SK-N-SH (cell line): ENCODE results near the gene RAD51B. TPM values are rescaled to one million over a fixed set of nuclear protein-coding genes. Genes with fewer than 3 reads are reported as not detected.

ENCODE experiments used
- CTCF ChIA-PET: fragments of 300-600, 350-600 bp; formaldehyde crosslinking; extraction: SDS; loops from one replicate; lab custom pipeline; 2021; lab: Yijun Ruan, JAX
- POLR2A ChIA-PET: fragments of 350-600 bp; sonication (Branson Sonifier 250); formaldehyde crosslinking; extraction: SDS; loops from one replicate; lab custom pipeline; 2020; ENCODE audit warnings: antibody characterized with exemption, inconsistent platforms; lab: Yijun Ruan, JAX
- DNase-seq: peaks from one replicate; pipeline ENCODE4 v3.0.0; 2012
- H2AFZ ChIP-seq: fragments of 200-600 bp; sonication (generic); 2 replicates; pipeline ENCODE4 v1.8.1; 2016; ENCODE audit warnings: antibody characterized with exemption, mild to moderate bottlenecking, low read depth
- H3F3A ChIP-seq: fragments of 200-600 bp; sonication (generic); replicated peaks from 2 replicates; pipeline ENCODE3; 2016; ENCODE audit warnings: antibody characterized with exemption, mild to moderate bottlenecking; ENCODE audit not compliant: insufficient read depth
- H3K27ac ChIP-seq, 2 experiments: fragments of 200-500 bp in 1 of 2; fragments of 200-600 bp in 1 of 2; sonication (Bioruptor generic) in 1 of 2; sonication (generic), shearing (Covaris generic) in 1 of 2; 2 replicates each; pipeline versions ENCODE4 v1.5.1 to v1.6.1; 2014 to 2016; ENCODE audit warnings: low read depth in 2 of 2, inconsistent platforms in 1 of 2, low read length in 1 of 2, mild to moderate bottlenecking in 1 of 2, mixed read lengths in 1 of 2
- H3K27me3 ChIP-seq: fragments of 200-600 bp; sonication (generic), shearing (Covaris generic); 2 replicates; pipeline ENCODE4 v1.6.1; 2016; ENCODE audit warnings: mixed run types; ENCODE audit not compliant: insufficient read depth
- H3K36me3 ChIP-seq, 2 experiments: fragments of 200-500 bp in 1 of 2; fragments of 200-600 bp in 1 of 2; sonication (Bioruptor generic) in 1 of 2; sonication (generic) in 1 of 2; replicated peaks in 1 of 2; 2 replicates each; pipeline versions ENCODE3 to v1.5.1; 2014 to 2016; ENCODE audit warnings: low read length in 1 of 2, mild to moderate bottlenecking in 1 of 2; ENCODE audit not compliant: insufficient read depth in 2 of 2, control insufficient read depth in 1 of 2
- H3K4me1 ChIP-seq, 2 experiments: fragments of 200-500 bp in 1 of 2; fragments of 200-600 bp in 1 of 2; sonication (Bioruptor generic) in 1 of 2; sonication (generic), shearing (Covaris generic) in 1 of 2; 2 replicates each; pipeline versions ENCODE4 v1.5.1 to v1.6.1; 2014 to 2016; ENCODE audit warnings: low read depth in 1 of 2, low read length in 1 of 2, mixed run types in 1 of 2; ENCODE audit not compliant: insufficient read depth in 2 of 2, control insufficient read depth in 1 of 2
- H3K4me2 ChIP-seq: fragments of 200-600 bp; sonication (generic), shearing (Covaris generic); 2 replicates; pipeline ENCODE4 v1.6.1; 2017; ENCODE audit warnings: mixed run types
- H3K4me3 ChIP-seq, 2 experiments: fragments of 200-500 bp in 1 of 2; fragments of 200-600 bp in 1 of 2; sonication (Bioruptor generic) in 1 of 2; sonication (generic), shearing (Covaris generic) in 1 of 2; 2 replicates each; pipeline versions ENCODE4 v1.5.1 to v1.8.1; 2014 to 2016; ENCODE audit warnings: low read depth in 2 of 2, inconsistent platforms in 1 of 2, low read length in 1 of 2, mild to moderate bottlenecking in 1 of 2, mixed read lengths in 1 of 2, moderate library complexity in 1 of 2
- H3K79me2 ChIP-seq: fragments of 200-600 bp; sonication (generic); 2 replicates; pipeline ENCODE4 v1.8.1; 2017; ENCODE audit warnings: mild to moderate bottlenecking; ENCODE audit not compliant: insufficient read depth
- H3K9ac ChIP-seq: fragments of 200-600 bp; sonication (generic); 2 replicates; pipeline ENCODE4 v1.6.1; 2017; ENCODE audit warnings: mixed run types
- H3K9me2 ChIP-seq: fragments of 200-600 bp; sonication (generic); 2 replicates; pipeline ENCODE4 v1.6.1; 2017; ENCODE audit warnings: mixed run types
- H3K9me3 ChIP-seq: fragments of 200-600 bp; sonication (generic); 2 replicates; pipeline ENCODE4 v1.6.1; 2017; ENCODE audit warnings: mixed run types, mild to moderate bottlenecking, moderate library complexity
- H4K20me1 ChIP-seq: fragments of 200-600 bp; sonication (generic); 2 replicates; pipeline ENCODE4 v1.6.1; 2017; ENCODE audit warnings: mild to moderate bottlenecking, mixed run types; ENCODE audit not compliant: insufficient read depth
- FOSL2 ChIP-seq: IDR thresholded peaks from 2 replicates; pipeline ENCODE4 v1.4.0; 2012; ENCODE audit warnings: low read depth, mild to moderate bottlenecking, moderate library complexity, borderline replicate concordance
- FOXJ3 ChIP-seq: sonication (generic); formaldehyde crosslinking; IDR thresholded peaks from 2 replicates; pipeline ENCODE4 v1.5.1; 2020; ENCODE audit warnings: mild to moderate bottlenecking, missing genetic modification reagents
- RFX5 ChIP-seq: IDR thresholded peaks from 2 replicates; pipeline ENCODE4 v1.6.1; 2012; ENCODE audit warnings: mild to moderate bottlenecking, improper control_type of control experiment, low read length
- TCF12 ChIP-seq: IDR thresholded peaks from 2 replicates; pipeline ENCODE4 v1.4.0; 2012
- TEAD4 ChIP-seq: IDR thresholded peaks from 2 replicates; pipeline ENCODE4 v1.4.0; 2012; ENCODE audit warnings: mild to moderate bottlenecking, borderline replicate concordance; ENCODE audit not compliant: insufficient read depth
- YY1 ChIP-seq: IDR thresholded peaks from 2 replicates; pipeline ENCODE4 v1.4.0; 2012; ENCODE audit warnings: low read depth, mild to moderate bottlenecking
- WGBS: methylation state at CpG from one replicate; pipeline ENCODE4 v1.1.6; 2017; ENCODE audit warnings: low lambda C conversion rate; 5-methylcytosine and 5-hydroxymethylcytosine counted together
- polyA plus RNA-seq, 3 experiments: library from polyadenylated mRNA; depleted of rRNA; stranded (reverse); fragments of >200 nt; gene quantifications; 2 replicates each; pipeline ENCODE4 v1.2.3, GENCODE V29; 2012
- TF ChIP-seq, protein P1 (sequence below): IDR thresholded peaks from 2 replicates; pipeline ENCODE4 v1.4.0; 2012; ENCODE audit warnings: low read depth, borderline replicate concordance
- TF ChIP-seq, protein P2 (sequence below): IDR thresholded peaks from 2 replicates; pipeline ENCODE4 v1.4.0; 2012; ENCODE audit warnings: low read depth

RAD51B gene
- polyA plus RNA-seq, 1 of the 3 experiments (the other 2 are of a cell fraction), result 6.0 TPM

DNA sequence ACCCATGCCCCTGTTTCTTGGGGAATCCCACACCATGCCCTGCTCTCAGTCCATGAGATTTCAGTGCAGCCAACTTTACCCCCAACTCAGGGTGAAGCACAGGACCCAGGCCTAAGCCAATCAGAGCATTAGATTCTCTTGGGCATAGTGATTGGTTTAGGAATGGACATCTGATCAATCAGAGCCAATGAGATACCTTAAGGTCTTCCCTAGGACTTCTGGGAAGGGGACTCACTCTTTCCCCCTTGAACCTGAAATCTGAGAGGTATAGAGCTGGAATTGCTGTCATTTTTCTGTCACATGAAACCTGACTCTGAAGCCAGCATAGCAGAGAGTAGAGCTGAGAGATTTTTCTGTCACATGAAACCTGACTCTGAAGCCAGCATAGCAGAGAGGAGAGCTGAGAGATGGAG is 846.2 kb downstream of the RAD51B start:
- Histone ChIP-seq H2AFZ (peak overlapping the region; percentile 34; the same call in 1 of the 2 replicates), H3K9me2 (no peaks in the 10 kb centered on the region), H3K36me3 (no peaks in the 10 kb centered on the region), H3K27ac (peak overlapping the region; percentile 79 to 84; a peak in 3 of 4 replicates), H3K4me3 (no peak overlapping the region), H4K20me1 (no peaks in the 10 kb centered on the region), H3K4me2 (peak overlapping the region; percentile 39; the same call in 1 of the 2 replicates), H3K27me3 (no peaks in the 10 kb centered on the region), H3F3A (peaks cover 18% of the 10 kb centered on the region), H3K9me3 (no peaks in the 10 kb centered on the region), H3K79me2 (no peaks in the 10 kb centered on the region), H3K9ac (no peak overlapping the region), H3K4me1 (peaks cover 5 to 19% of the 10 kb centered on the region in 2 experiments)
- ChIA-PET CTCF (interaction anchor here (1.1 to 1.3 kb wide), 2 partner anchors 10 to 131 kb away, joined by 3 to 4 read pairs; no protein-coding TSS in a partner anchor), POLR2A (interaction anchor here (0.6 kb wide), 1 partner anchor 33 kb away, joined by 4 read pairs; no protein-coding TSS in a partner anchor)
- TF ChIP-seq, protein P1, sequence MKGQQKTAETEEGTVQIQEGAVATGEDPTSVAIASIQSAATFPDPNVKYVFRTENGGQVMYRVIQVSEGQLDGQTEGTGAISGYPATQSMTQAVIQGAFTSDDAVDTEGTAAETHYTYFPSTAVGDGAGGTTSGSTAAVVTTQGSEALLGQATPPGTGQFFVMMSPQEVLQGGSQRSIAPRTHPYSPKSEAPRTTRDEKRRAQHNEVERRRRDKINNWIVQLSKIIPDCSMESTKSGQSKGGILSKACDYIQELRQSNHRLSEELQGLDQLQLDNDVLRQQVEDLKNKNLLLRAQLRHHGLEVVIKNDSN, result peak; percentile 52; the same call in 1 of the 2 replicates
- TF ChIP-seq YY1, result no peak
- no peak for DNase-seq

DNA sequence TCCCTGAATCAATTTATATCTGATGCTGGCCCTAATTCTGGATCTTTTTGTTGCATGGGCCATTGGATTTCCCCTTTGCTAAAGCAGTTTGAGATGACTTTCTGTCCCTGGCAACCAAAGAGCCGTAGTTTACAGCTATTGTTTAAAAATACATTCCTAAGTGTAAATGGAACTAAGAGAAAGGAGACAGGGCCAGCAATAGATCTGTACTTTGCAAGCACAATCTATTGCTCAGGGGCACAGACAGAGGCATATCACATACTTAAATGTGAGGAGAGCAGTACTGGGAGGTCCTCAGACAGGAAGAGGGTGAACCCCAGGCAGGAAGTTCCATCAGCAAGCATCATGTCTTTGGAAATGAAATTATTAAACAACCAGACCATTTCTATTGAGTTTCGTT is 846.7 kb downstream of the RAD51B start:
- Histone ChIP-seq H3F3A (peaks cover 18% of the 10 kb centered on the region), H2AFZ (peak overlapping the region; percentile 34; the same call in 1 of the 2 replicates), H4K20me1 (no peaks in the 10 kb centered on the region), H3K79me2 (no peaks in the 10 kb centered on the region), H3K4me3 (no peak overlapping the region), H3K27ac (peak overlapping the region; percentile 79 to 84; a peak in 3 of 4 replicates), H3K9me3 (no peaks in the 10 kb centered on the region), H3K4me1 (peaks cover 5 to 19% of the 10 kb centered on the region in 2 experiments), H3K36me3 (no peaks in the 10 kb centered on the region), H3K4me2 (no peak overlapping the region; the same call in 1 of the 2 replicates), H3K9me2 (no peaks in the 10 kb centered on the region), H3K27me3 (no peaks in the 10 kb centered on the region), H3K9ac (no peak overlapping the region)
- CTCF ChIA-PET, result interaction anchor here (1.3 kb wide), 1 partner anchor 9 kb away, joined by 4 read pairs; no protein-coding TSS in a partner anchor
- DNase-seq, result no peak
- 74% methylated on average over 2 of the region's 2 CpGs for WGBS
- TF ChIP-seq FOXJ3 (CRISPR knock-in tag) (no peak), FOSL2 (no peak), RFX5 (no peak)
- POLR2A ChIA-PET, result interaction anchor here (0.6 kb wide), 1 partner anchor 34 kb away, joined by 4 read pairs; no protein-coding TSS in a partner anchor

DNA sequence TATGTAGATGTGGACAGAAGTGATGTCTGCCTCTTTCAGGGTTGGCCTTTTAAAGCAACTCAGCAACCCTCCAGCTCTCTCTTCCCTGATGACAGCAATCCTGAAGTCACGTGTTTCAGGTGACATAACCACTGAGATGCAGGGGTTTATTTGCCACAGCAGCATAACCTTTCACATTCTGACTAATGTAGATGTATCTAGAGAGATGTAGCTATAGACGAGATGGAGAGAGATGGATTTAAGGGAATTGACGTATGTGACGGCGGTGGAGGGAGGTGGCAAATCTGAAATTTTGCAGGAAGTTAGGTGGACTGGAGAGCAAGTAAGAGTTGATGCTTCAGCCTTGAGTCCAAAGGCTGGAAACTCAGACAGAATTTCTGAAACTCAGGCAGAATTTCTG is 847.3 kb downstream of the RAD51B start:
- 98% methylated on average over 5 of the region's 5 CpGs for WGBS
- DNase-seq, result no peak
- H3K36me3 ChIP-seq, result no peaks in the 10 kb centered on the region
- H3K27ac ChIP-seq, result peak overlapping the region; percentile 79 to 84; a peak in 2 of 4 replicates
- H3K4me1 ChIP-seq, result peaks cover 5 to 19% of the 10 kb centered on the region in 2 experiments
- no peak overlapping the region for H3K4me2 ChIP-seq
- H3K9ac ChIP-seq, result no peak overlapping the region
- H3K27me3 ChIP-seq, result no peaks in the 10 kb centered on the region
- peaks cover 18% of the 10 kb centered on the region for H3F3A ChIP-seq
- ChIA-PET POLR2A (no interaction called here), CTCF (interaction anchor here (1.0 kb wide), 1 partner anchor 269 kb away, joined by 3 read pairs; no protein-coding TSS in a partner anchor)
- no peaks in the 10 kb centered on the region for H3K9me3 ChIP-seq
- TF ChIP-seq, protein P2, sequence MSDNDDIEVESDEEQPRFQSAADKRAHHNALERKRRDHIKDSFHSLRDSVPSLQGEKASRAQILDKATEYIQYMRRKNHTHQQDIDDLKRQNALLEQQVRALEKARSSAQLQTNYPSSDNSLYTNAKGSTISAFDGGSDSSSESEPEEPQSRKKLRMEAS, result no peak
- TF ChIP-seq TCF12 (no peak), TEAD4 (no peak)
- H4K20me1 ChIP-seq, result no peaks in the 10 kb centered on the region
- no peaks in the 10 kb centered on the region for H3K9me2 ChIP-seq
- H3K4me3 ChIP-seq, result no peak overlapping the region
- no peak overlapping the region for H2AFZ ChIP-seq
- no peaks in the 10 kb centered on the region for H3K79me2 ChIP-seq
